CD4-positive, alpha-beta T cell treated with Interleukin-10 for 1 hour (primary cell): ENCODE data around the gene CDH22.

Source experiments
- DNase-seq: peaks from one replicate; pipeline ENCODE4 v3.0.0-alpha.2; 2020

CDH22 gene

GRCh38 chr20:46160661-46161060 lies 147.6 kb downstream of the CDH22 start:
- DNase-seq, result no peak

- no peak for DNase-seq
Observed at GRCh38 chr20:46159101-46159897, 149.0 kb downstream of the CDH22 start.

GRCh38 chr20:46158476-46158987 lies 149.8 kb downstream of the CDH22 start:
- DNase-seq, result no peak

- DNase-seq, result no peak
Observed at GRCh38 chr20:46157625-46158024, 150.7 kb downstream of the CDH22 start.

GRCh38 chr20:46157076-46157592 lies 151.2 kb downstream of the CDH22 start:
- no peak for DNase-seq

GRCh38 chr20:46156065-46156464 lies 152.2 kb downstream of the CDH22 start:
- DNase-seq, result no peak

GRCh38 chr20:46154796-46155195 lies 153.5 kb downstream of the CDH22 start:
- no peak for DNase-seq

- DNase-seq, result no peak
Observed at GRCh38 chr20:46154305-46154704, 154.0 kb downstream of the CDH22 start.

- DNase-seq, result no peak
Observed at GRCh38 chr20:46152824-46153586, 155.3 kb downstream of the CDH22 start.

- DNase-seq, result no peak
Observed at GRCh38 chr20:46151936-46152335, 156.4 kb downstream of the CDH22 start.

GRCh38 chr20:46150943-46151342 lies 157.4 kb downstream of the CDH22 start:
- no peak for DNase-seq

GRCh38 chr20:46148313-46149208 lies 159.7 kb downstream of the CDH22 start:
- no peak for DNase-seq

GRCh38 chr20:46145713-46146112 lies 162.6 kb downstream of the CDH22 start:
- DNase-seq, result no peak

GRCh38 chr20:46144432-46145025 lies 163.8 kb downstream of the CDH22 start:
- DNase-seq, result no peak

GRCh38 chr20:46142124-46142523 lies 166.2 kb downstream of the CDH22 start:
- DNase-seq, result no peak

- no peak for DNase-seq
Observed at GRCh38 chr20:46139908-46140482, 168.3 kb downstream of the CDH22 start.

GRCh38 chr20:46139266-46139889 lies 168.9 kb downstream of the CDH22 start:
- DNase-seq, result no peak

- DNase-seq, result no peak
Observed at GRCh38 chr20:46137816-46138215, 170.5 kb downstream of the CDH22 start.

- no peak for DNase-seq
Observed at GRCh38 chr20:46135856-46136633, 172.3 kb downstream of the CDH22 start.

GRCh38 chr20:46134716-46135115 lies 173.6 kb downstream of the CDH22 start:
- DNase-seq, result no peak
